GM12875 (cell line): ENCODE data around the gene MFAP2.

Source experiments
- H3K4me3 ChIP-seq: one replicate; pipeline ENCODE4 v1.5.1; 2011; ENCODE audit warnings: low read depth, low read length, control low read depth
- TF ChIP-seq, protein P1 (sequence below): IDR thresholded peaks from 2 replicates; pipeline ENCODE4 v1.5.1; 2011; ENCODE audit warnings: low read depth, mild to moderate bottlenecking, control low read depth, inconsistent platforms, low read length, moderate library complexity, borderline replicate concordance; ENCODE audit not compliant: insufficient read depth

The MFAP2 gene

DNA sequence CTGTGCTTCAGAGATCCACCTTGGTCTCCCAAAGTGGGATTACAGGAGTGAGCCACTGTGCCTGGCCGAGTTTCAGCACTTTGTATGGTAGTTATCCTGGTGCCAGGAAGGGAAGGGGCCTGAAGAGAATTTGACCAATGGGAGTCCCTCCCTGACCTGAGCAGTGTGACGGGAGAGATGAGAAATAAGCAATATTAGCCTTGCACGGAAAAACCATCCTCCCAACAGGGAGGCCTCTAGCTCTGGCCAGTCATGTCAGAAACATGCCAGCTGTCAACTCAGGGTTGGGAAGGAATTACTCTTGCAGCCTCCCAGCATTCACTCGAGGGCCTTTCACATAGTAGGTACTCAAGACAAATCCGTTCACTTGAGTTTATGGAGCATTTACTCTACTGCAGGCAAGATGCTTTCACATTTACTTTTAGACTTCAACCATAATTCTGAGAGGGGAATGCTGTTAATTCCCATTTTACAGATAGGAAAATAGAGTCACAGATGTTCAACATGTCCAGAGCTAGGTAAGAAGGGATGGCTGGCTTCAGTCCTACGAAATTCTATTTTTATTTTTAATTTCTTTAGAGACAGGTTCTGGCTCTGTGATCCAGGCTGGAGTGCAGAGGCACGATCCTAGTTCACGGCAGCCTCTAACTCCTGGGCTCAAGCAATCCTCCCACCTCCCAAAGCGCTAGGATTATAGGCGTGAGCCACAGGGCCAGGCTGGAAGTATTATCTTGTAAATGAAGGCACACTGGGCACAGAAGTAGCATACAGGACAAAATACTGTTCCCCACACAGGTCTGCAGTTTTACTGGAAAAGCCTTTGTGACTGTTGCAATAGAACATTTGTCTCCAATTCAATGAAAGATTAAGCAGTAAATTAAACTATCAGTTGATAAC is 34.5 kb upstream of the MFAP2 start:
- no peak overlapping the region for H3K4me3 ChIP-seq
- TF ChIP-seq, protein P1, sequence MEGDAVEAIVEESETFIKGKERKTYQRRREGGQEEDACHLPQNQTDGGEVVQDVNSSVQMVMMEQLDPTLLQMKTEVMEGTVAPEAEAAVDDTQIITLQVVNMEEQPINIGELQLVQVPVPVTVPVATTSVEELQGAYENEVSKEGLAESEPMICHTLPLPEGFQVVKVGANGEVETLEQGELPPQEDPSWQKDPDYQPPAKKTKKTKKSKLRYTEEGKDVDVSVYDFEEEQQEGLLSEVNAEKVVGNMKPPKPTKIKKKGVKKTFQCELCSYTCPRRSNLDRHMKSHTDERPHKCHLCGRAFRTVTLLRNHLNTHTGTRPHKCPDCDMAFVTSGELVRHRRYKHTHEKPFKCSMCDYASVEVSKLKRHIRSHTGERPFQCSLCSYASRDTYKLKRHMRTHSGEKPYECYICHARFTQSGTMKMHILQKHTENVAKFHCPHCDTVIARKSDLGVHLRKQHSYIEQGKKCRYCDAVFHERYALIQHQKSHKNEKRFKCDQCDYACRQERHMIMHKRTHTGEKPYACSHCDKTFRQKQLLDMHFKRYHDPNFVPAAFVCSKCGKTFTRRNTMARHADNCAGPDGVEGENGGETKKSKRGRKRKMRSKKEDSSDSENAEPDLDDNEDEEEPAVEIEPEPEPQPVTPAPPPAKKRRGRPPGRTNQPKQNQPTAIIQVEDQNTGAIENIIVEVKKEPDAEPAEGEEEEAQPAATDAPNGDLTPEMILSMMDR = no peak

DNA sequence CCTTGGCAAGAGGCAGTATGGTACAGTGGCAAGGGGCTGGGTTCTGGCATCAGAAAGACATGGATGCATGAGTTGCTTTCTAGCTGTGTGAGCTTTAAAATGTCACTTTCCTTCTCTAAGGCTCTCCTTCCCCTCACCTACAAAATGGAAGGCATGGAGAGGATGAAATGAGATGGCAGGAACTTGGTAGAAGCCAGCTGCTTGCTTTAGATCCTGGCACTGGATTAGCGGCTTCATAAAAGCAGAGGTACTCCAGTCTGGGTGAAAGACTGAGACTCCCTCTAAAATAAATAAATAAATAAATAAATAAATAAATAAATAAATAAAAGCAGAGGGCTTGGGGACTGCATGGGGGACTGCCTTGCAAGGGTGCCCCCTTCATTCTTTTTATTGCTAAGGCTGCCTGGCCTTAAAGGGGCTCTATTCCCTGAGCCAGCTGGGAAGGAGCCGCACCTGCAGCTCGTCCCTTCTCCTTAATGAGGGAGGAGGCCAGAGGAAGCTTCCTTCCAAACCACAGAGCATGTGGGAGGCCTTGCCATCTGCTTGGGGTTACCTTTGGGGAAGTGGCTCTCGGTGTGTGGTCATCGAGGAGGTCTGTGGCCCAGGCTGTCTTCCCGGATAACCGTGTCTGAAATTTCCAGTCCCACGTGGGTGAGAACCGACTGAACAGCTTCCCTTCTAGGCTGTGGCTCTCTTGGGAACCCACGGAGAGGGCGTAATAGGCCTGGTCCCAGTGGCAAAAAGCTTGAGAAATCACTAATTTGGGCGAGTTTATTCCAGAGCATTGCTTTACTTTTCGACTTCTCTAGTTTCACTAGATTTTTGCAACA is 33.3 kb upstream of the MFAP2 start:
- no peak overlapping the region for H3K4me3 ChIP-seq
- TF ChIP-seq, protein P1 = no peak

DNA sequence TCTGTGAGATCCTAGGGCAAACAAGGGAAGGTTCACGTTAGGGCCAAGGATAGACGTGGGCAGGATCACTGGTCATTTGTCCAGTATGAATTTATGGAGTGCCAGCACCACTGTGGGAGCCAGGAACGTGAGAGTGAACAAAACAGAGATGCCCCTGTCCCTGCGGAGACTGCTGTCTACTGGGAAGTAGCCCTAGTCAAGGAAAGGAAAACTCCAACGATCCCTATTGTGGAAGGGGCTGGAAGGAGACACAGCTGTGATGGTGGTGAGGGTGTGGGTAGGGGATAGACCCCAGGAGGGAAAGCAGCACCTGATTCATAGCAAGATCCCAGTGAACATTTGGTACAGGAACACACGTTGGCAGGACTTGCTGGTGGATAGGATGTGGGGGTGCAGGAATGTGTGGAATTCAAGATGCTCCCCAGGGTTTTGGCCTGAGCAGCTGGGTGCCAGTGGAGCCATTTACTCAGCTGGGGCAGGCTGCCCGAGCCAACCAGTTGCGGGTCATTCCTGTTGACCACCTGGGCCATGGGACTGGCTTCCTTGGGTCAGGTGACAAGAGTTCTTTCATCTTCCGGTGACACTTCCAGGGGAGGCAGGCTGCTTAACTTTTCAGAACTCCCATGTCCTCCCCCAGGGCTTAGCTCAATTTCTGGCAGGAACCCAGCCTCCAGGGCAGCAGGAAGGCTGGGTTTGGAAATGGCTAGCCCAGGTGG is 32.5 kb upstream of the MFAP2 start:
- TF ChIP-seq, protein P1 = no peak
- no peak overlapping the region for H3K4me3 ChIP-seq

DNA sequence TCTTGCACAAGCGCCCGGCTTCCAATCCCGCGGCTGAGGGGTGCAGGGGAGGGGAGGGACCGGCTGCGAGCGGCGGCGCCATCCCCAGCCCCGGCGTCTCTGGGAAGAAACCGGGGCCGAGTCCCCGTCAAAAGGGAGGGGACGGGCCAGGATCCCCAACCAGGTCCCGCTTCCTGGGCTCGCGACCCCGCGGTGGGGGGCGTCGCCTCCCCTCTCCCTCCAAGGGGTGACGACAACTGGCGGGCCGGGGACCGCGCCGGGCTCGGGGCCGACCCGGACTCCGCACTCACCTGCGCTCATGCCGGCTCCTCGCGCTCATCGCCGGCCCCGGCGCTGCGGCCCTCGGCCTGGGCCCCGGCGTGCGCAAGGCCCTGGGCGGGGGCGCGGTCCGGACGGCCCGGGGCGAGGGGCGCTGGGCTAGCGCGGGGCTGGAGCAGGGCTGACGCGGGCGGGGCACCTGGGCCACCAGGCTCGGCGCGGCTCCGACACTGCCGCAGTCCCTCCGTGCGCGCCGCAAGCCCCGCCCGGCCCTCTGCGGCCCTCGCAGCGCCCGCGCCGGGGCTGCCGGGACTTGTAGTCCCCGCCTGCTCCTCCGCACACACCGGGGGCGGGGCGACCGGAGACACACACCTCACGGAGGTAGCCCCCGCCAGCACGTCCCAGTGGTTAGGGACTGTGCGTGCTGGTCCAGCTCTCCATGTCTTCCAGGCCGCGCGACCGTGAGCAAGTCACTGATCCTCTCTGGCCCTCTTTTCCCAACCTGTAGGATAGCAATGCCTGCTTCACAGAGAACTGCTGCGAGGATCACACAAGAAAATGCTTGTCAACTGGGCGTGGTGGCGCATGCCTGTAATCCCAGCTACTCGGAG is 31.3 kb upstream of the MFAP2 start, which contains the start of gene ATP13A2:
ATP13A2 (minus strand) TSS at position 490 of the 869 bp plus-strand sequence; CDS start at position 300, 190 bp downstream.
- peak within 1 kb of the TSS; percentile 94 for H3K4me3 ChIP-seq
- TF ChIP-seq, protein P1 = no peak

DNA sequence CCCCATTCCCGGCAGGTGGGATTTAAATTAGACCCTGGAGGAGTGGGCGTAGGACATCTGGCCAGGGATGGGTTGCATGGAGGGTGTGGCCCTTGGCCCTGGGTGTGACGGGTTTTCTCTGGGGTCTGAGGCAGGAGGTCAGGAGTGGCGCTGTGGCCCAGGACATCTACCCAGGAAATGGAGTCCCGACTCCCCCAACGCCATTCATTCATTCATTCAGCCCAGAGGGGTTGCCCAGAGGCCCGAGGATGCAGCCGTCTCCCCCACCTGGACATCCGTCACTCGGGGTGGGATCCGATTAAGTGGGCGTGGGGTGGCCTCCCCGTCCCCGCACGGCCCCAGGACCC is 30.6 kb upstream of the MFAP2 start:
- H3K4me3 ChIP-seq = peak overlapping the region; percentile 94
- TF ChIP-seq, protein P1 = no peak

DNA sequence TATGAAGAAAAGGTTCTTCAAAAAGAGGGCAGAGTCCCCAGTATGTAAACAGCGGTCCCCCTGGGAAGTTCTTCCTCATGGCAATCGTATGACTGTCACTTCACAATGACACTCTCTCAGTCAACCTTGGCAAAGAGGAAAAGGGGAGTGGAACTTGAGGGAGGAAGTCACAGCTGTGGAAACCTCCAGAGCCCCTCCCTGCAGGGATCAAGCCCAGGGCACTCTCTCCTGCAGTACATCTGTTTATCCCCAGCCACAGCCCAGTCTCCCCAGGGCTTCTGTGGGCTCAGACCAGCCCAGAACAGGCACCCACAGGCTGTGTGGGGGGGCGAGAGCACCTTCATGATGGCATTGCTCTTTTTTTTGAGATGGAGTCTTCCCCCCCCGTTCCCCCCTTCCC is 29.3 kb upstream of the MFAP2 start:
- TF ChIP-seq, protein P1 = no peak
- no peak overlapping the region for H3K4me3 ChIP-seq
